Esophagus muscularis mucosa (tissue), 4 donors: ENCODE data around the gene BCL3. TPM values are rescaled to one million over a fixed set of nuclear protein-coding genes. Genes with fewer than 3 reads are reported as not detected.

Experiments used
- DNase-seq: peaks from one replicate; pipeline ENCODE4 v3.0.0-alpha.2; 2017; ENCODE audit errors: extremely low spot score
- H3K27ac ChIP-seq, 4 donors: fragments of 200-600 bp; sonication (generic); replicated peaks in 1 of 4; 1 replicate in 3 of 4; 2 replicates in 1 of 4; pipeline ENCODE4 v1.5.1; 2016 to 2019; ENCODE audit warnings: mild to moderate bottlenecking in 1 of 4
- H3K27me3 ChIP-seq, 4 donors: fragments of 200-600 bp; sonication (generic); one replicate each; pipeline versions ENCODE4 v1.5.1 to v1.6.0; 2016 to 2019
- H3K36me3 ChIP-seq, 4 donors: fragments of 200-600 bp; sonication (generic); one replicate each; pipeline ENCODE4 v1.5.1; 2016 to 2019
- H3K4me1 ChIP-seq, 4 donors: fragments of 200-600 bp; sonication (generic); one replicate each; pipeline ENCODE4 v1.5.1; 2016 to 2019
- H3K4me3 ChIP-seq, 4 donors: fragments of 200-600 bp; sonication (generic); 1 replicate in 2 of 4; 2 replicates in 2 of 4; pipeline ENCODE4 v1.5.1; 2016 to 2019; ENCODE audit warnings: mild to moderate bottlenecking in 4 of 4, moderate library complexity in 1 of 4
- H3K9me3 ChIP-seq, 4 donors: fragments of 200-600 bp; sonication (generic); 1 replicate in 3 of 4; 2 replicates in 1 of 4; pipeline ENCODE4 v1.5.1; 2016 to 2019
- POLR2A ChIP-seq: fragments of 450-650 bp; IDR thresholded peaks from one replicate; pipeline ENCODE4 v1.6.1; 2017; ENCODE audit warnings: antibody characterized with exemption, moderate library complexity, mild to moderate bottlenecking, low read depth
- POLR2AphosphoS5 ChIP-seq, 2 donors: sonication (generic); formaldehyde crosslinking; IDR thresholded peaks; one replicate each; pipeline ENCODE4 v1.6.1; 2017; ENCODE audit warnings: antibody characterized with exemption in 2 of 2
- WGBS: methylation state at CpG from one replicate; pipeline ENCODE4 v1.1.5; 2018; 5-methylcytosine and 5-hydroxymethylcytosine counted together
- intact Hi-C: fragments of 100-400 bp; cut with DNase I; formaldehyde crosslinking; loops from one replicate; pipeline ENCODE4 v1.15.1; 2023
- small RNA-seq, 3 donors: library from RNA; depleted of rRNA; stranded (forward); fragments of <200 nt; gene quantifications; one replicate each; pipeline ENCODE3, GENCODE V24; 2016
- total RNA-seq, 4 donors: library from RNA; depleted of rRNA; stranded (reverse); fragments of >200 nt; gene quantifications; one replicate each; pipeline versions ENCODE4 v1.1.0 to v1.2.1, GENCODE V29; 2016
- TF ChIP-seq, protein P1 (sequence below), 3 experiments: fragments of 200-600 bp in 2 of 3; fragments of 450-650 bp in 1 of 3; sonication (generic) in 2 of 3; IDR thresholded peaks; one replicate each; pipeline ENCODE4 v1.5.1; 2017 to 2019; ENCODE audit warnings: antibody characterized with exemption in 3 of 3, mild to moderate bottlenecking in 2 of 3, moderate library complexity in 1 of 3

BCL3 gene
- total RNA-seq, 4 donors from 2014 or later, result 10.0 to 147 (median 20.2) TPM

GRCh38 chr19:44807652-44808462 lies 59.3 kb downstream of the BCL3 start:
- no peak for TF ChIP-seq POLR2A
- TF ChIP-seq, protein P1, sequence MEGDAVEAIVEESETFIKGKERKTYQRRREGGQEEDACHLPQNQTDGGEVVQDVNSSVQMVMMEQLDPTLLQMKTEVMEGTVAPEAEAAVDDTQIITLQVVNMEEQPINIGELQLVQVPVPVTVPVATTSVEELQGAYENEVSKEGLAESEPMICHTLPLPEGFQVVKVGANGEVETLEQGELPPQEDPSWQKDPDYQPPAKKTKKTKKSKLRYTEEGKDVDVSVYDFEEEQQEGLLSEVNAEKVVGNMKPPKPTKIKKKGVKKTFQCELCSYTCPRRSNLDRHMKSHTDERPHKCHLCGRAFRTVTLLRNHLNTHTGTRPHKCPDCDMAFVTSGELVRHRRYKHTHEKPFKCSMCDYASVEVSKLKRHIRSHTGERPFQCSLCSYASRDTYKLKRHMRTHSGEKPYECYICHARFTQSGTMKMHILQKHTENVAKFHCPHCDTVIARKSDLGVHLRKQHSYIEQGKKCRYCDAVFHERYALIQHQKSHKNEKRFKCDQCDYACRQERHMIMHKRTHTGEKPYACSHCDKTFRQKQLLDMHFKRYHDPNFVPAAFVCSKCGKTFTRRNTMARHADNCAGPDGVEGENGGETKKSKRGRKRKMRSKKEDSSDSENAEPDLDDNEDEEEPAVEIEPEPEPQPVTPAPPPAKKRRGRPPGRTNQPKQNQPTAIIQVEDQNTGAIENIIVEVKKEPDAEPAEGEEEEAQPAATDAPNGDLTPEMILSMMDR (IDR thresholded peaks at IDR 0.05), result peak; percentile 33 to 45 (median 38)
- DNase-seq, result no peak
- peaks cover 27 to 42% (median 37%) of the 10 kb centered on the region in 4 donors for H3K4me1 ChIP-seq
- H3K27ac ChIP-seq, result peak overlapping the region; percentile 58 to 82 (median 74)
- H3K4me3 ChIP-seq, result peak overlapping the region in 3 of 4 donors; percentile 59 to 73 (median 65)
- peaks cover 0 to 17% (median 7%) of the 10 kb centered on the region in 4 donors for H3K36me3 ChIP-seq
- no peaks in the 10 kb centered on the region for H3K9me3 ChIP-seq
- WGBS, result 34% methylated on average over 10 of the region's 14 CpGs
- H3K27me3 ChIP-seq, result no peaks in the 10 kb centered on the region
- intact Hi-C loops, result no loop called here

DNA sequence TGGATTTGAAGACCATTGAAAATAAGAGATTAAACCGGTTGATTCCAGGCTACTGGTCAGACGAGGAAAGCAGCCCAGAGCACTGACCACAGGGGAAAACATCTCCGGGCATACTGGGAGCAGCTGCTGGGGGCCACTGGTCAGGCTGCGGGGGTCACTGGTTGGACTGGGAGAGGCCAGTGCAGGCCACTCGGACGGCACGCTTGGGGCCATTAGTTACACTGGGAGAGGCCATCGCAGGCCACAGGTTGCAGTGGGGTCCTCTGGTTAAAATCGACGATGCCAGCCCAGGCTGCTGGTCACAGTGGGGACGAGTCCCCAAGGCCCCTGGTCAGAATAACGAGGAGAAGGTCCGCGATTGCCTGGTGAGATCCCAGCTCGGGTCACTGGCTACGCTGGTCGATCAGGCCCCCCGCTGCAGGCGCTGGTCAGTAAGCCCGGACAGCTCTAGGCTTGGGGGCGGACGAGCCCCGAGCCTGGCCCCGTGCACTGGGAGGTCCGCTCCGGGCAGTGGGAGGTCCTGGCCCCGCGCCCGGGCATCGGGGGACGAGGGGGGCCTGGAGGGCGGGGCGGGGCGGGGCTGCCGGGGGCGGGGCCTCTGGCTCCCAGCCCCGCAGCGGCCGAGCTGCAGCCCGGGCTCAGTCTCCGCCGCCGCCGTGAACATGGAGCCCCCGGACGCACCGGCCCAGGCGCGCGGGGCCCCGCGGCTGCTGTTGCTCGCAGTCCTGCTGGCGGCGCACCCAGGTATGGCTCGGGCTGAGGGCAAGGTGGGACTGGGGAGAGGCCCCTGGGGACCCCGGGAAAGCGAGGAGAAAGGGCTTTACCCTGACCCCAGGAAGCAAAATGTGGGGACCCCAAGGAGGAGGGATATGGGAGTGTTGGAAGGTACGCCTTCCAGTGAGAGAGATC lies 60.2 kb downstream of the BCL3 start, which contains the start of gene BCAM:
Gene BCAM (plus strand): TSS at position 641 of the 909 bp plus-strand sequence. CDS start 22 bp downstream, at position 663.
- DNase-seq, result no peak
- H3K9me3 ChIP-seq, result no peaks in the 10 kb centered on the region
- 5% methylated on average over 8 of the region's 59 CpGs for WGBS
- peak within 1 kb of the TSS; percentile 59 to 73 (median 63) for H3K4me3 ChIP-seq
- no peaks in the 10 kb centered on the region for H3K27me3 ChIP-seq
- intact Hi-C loops, result no loop called here
- H3K27ac ChIP-seq, result peak within 1 kb of the TSS; percentile 58 to 82 (median 74)
- peaks cover 0 to 25% (median 15%) of the 10 kb centered on the region in 4 donors for H3K36me3 ChIP-seq
- TF ChIP-seq, protein P1 (IDR thresholded peaks at IDR 0.05), result no peak
- peak; percentile 53 to 62 for TF ChIP-seq POLR2AphosphoS5 (IDR thresholded peaks at IDR 0.05)
- peaks cover 27 to 42% (median 37%) of the 10 kb centered on the region in 4 donors for H3K4me1 ChIP-seq

Small RNA genes within 50 kb of the gene (small RNA-seq; reads per million reads assigned to genes)
- 0 reads per million in 3 donors for gene RF00156
- 0 reads per million in 3 donors for gene RF00285

Other genes starting within 250 kb of the BCL3 start
- 10 to 100 TPM in 1 of 4 donors, 1 to 10 TPM in 3; 3.8 to 16.5 (median 8.1) TPM for gene ZNF180, start 248.2 kb upstream of the BCL3 start, total RNA-seq
- not detected for gene CEACAM20, start 219.0 kb upstream of the BCL3 start, total RNA-seq
- gene IGSF23, start 135.1 kb upstream of the BCL3 start, total RNA-seq, result not detected
- gene PVR, start 104.8 kb upstream of the BCL3 start, total RNA-seq, result 10 to 100 TPM; 20.8 to 58.3 (median 49.0) TPM
- gene CEACAM19, start 77.2 kb upstream of the BCL3 start, total RNA-seq, result 1 to 10 TPM; 2.5 to 5.1 (median 3.7) TPM
- not detected for gene CEACAM16, start 49.6 kb upstream of the BCL3 start, total RNA-seq
- gene CBLC, start 29.2 kb downstream of the BCL3 start, total RNA-seq, result under 1 TPM in 2 of 4 donors, not detected in 2; 0.34 to 0.50 TPM
- gene BCAM, start 60.4 kb downstream of the BCL3 start, total RNA-seq, result 10 to 100 TPM; 32.4 to 76.5 (median 56.6) TPM
- 10 to 100 TPM; 34.5 to 72.4 (median 60.1) TPM for gene NECTIN2, start 97.6 kb downstream of the BCL3 start, total RNA-seq
- gene TOMM40, start 142.5 kb downstream of the BCL3 start, total RNA-seq, result 10 to 100 TPM; 29.1 to 49.9 (median 41.0) TPM
- 10 to 100 TPM; 20.3 to 47.3 (median 37.2) TPM for gene APOE, start 157.1 kb downstream of the BCL3 start, total RNA-seq
- gene APOC1, start 165.9 kb downstream of the BCL3 start, total RNA-seq, result 1 to 10 TPM in 1 of 4 donors, not detected in 3; 2.5 TPM
- not detected for gene APOC4, start 193.5 kb downstream of the BCL3 start, total RNA-seq
- not detected for gene APOC2, start 197.3 kb downstream of the BCL3 start, total RNA-seq
- gene CLPTM1, start 206.7 kb downstream of the BCL3 start, total RNA-seq, result 100 to 1,000 TPM in 2 of 4 donors, 10 to 100 TPM in 2; 46.6 to 154 (median 79.5) TPM